Central memory CD8-positive, alpha-beta T cell (primary cell): ENCODE results near the gene FADS6.

ENCODE experiments used
- ATAC-seq: fragments of 150-1000 bp; cut with Tn5 transposase; replicated peaks from 2 replicates; pipeline ENCODE4 v1.10.0; 2022; ENCODE audit warnings: mild to moderate bottlenecking, moderate FRiP score, moderate number of reproducible peaks; ENCODE audit not compliant: poor library complexity, severe bottlenecking; ENCODE audit errors: extremely low read depth
- DNase-seq, 2 donors: peaks; one replicate each; pipeline ENCODE4 v3.0.0; 2021; ENCODE audit warnings: low spot score in 2 of 2
- H3K27ac Mint-ChIP-seq: one replicate; pipeline ENCODE4 v1.8.0; 2022; ENCODE audit warnings: low read depth, mild to moderate bottlenecking, moderate library complexity, mixed read lengths
- H3K27me3 Mint-ChIP-seq: one replicate; pipeline ENCODE4 v1.8.0; 2022; ENCODE audit warnings: mixed read lengths
- H3K36me3 Mint-ChIP-seq: one replicate; pipeline ENCODE4 v1.8.0; 2022; ENCODE audit warnings: mild to moderate bottlenecking, moderate library complexity, mixed read lengths; ENCODE audit not compliant: insufficient read depth
- H3K4me1 Mint-ChIP-seq: one replicate; pipeline ENCODE4 v1.8.0; 2022; ENCODE audit warnings: mixed read lengths
- H3K4me3 Mint-ChIP-seq: one replicate; pipeline ENCODE4 v1.8.0; 2022; ENCODE audit warnings: mild to moderate bottlenecking, moderate library complexity, mixed read lengths
- H3K9me3 Mint-ChIP-seq: one replicate; pipeline ENCODE4 v1.8.0; 2022; ENCODE audit warnings: mixed read lengths

Gene FADS6

DNA sequence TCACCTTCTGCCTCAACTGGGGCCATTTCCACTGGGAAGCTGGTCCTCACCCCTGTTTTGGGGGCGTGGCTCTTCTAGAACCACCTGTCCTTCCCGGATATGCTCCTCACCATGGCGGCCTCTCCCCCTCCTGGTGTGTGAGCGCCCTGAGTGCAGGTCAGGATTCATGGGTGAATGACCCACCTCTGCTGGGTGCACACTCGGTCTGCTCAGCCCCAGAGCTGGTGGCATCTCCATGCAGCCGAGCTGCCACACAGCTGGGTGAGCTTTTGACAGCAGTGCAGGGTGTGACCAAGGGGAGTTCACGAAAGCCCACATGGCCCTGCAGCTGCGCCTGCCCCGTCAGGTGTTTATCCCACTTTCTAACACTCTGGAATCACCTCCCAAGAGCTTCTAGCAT, 61.0 kb downstream of the FADS6 start:
- Mint-ChIP-seq H3K9me3 (no peaks in the 10 kb centered on the region), H3K4me1 (peaks cover 6% of the 10 kb centered on the region), H3K4me3 (no peak overlapping the region), H3K36me3 (peaks cover 6% of the 10 kb centered on the region), H3K27ac (no peak overlapping the region), H3K27me3 (no peaks in the 10 kb centered on the region)
- ATAC-seq (no peak), DNase-seq (no peak)

GRCh38 chr17:74831444-74832146, 61.8 kb downstream of the FADS6 start:
- H3K9me3 Mint-ChIP-seq, result no peaks in the 10 kb centered on the region

GRCh38 chr17:74830861-74831260, 62.6 kb downstream of the FADS6 start:
- ATAC-seq (no peak), DNase-seq (no peak)
- Mint-ChIP-seq H3K27me3 (no peaks in the 10 kb centered on the region), H3K4me3 (no peak overlapping the region), H3K9me3 (no peaks in the 10 kb centered on the region), H3K27ac (no peak overlapping the region), H3K4me1 (peaks cover 6% of the 10 kb centered on the region), H3K36me3 (peaks cover 3% of the 10 kb centered on the region)

More at GRCh38 chr17:74831444-74832146, 61.8 kb downstream of the FADS6 start:
- DNase-seq (no peak), ATAC-seq (no peak)
- Mint-ChIP-seq H3K27me3 (no peaks in the 10 kb centered on the region), H3K36me3 (peaks cover 4% of the 10 kb centered on the region), H3K4me1 (peaks cover 6% of the 10 kb centered on the region), H3K4me3 (no peak overlapping the region), H3K27ac (no peak overlapping the region)

DNA sequence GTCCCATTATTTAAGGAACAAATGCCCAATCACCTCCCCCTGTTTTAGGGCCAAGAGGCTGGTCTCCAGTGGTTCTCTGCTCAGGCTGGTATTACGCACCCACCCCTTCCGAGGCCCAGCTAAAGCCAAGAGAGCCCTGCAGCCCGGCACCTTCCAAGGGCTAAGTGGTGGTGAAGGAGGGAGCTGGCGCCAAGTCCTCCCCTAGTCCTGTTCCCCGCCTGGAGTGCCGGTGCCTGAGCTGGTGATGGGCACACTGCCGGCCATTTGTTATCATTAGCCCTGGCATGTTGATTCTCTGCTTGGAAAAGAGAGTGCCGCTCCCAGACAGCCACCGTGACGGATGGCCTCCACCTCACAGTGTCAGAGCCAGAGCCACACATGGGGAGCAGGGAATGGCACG, 65.6 kb downstream of the FADS6 start:
- Mint-ChIP-seq H3K36me3 (peaks cover 7% of the 10 kb centered on the region), H3K27ac (no peak overlapping the region), H3K4me1 (peaks cover 6% of the 10 kb centered on the region), H3K4me3 (no peak overlapping the region), H3K9me3 (no peaks in the 10 kb centered on the region), H3K27me3 (no peaks in the 10 kb centered on the region)
- no peak for DNase-seq
- no peak for ATAC-seq
